KMS-11 (cell line): Measurements from ENCODE around the gene FAM219B.

Experiments used
- H2AFZ ChIP-seq: fragments of 200-600 bp; sonication (generic); 2 replicates; pipeline ENCODE4 v1.6.1; 2016; ENCODE audit warnings: antibody characterized with exemption, mixed run types, low read depth
- H3K27ac ChIP-seq: fragments of 200-600 bp; sonication (generic); 2 replicates; pipeline ENCODE4 v1.6.1; 2016; ENCODE audit warnings: mild to moderate bottlenecking, mixed run types
- H3K27me3 ChIP-seq: fragments of 200-600 bp; sonication (generic); 2 replicates; pipeline ENCODE4 v1.6.1; 2017; ENCODE audit warnings: mild to moderate bottlenecking, low read depth, mixed run types, moderate library complexity; ENCODE audit not compliant: insufficient read depth
- H3K36me3 ChIP-seq: fragments of 200-600 bp; sonication (generic); 2 replicates; pipeline ENCODE4 v1.6.1; 2017; ENCODE audit warnings: mild to moderate bottlenecking, mixed run types; ENCODE audit not compliant: insufficient read depth
- H3K4me1 ChIP-seq: fragments of 200-600 bp; sonication (generic); 2 replicates; pipeline ENCODE4 v1.6.1; 2016; ENCODE audit warnings: mild to moderate bottlenecking, low read depth, mixed run types; ENCODE audit not compliant: poor library complexity, severe bottlenecking
- H3K4me2 ChIP-seq: fragments of 200-600 bp; sonication (generic); 2 replicates; pipeline ENCODE4 v1.7.0; 2016; ENCODE audit warnings: mild to moderate bottlenecking, mixed run types
- H3K4me3 ChIP-seq: fragments of 200-600 bp; sonication (generic); IDR thresholded peaks from 2 replicates; pipeline ENCODE4 v1.6.1; 2017; ENCODE audit warnings: low read depth, low read length, mixed read lengths; ENCODE audit not compliant: insufficient read depth
- H3K79me2 ChIP-seq: fragments of 200-600 bp; sonication (generic); 2 replicates; pipeline ENCODE4 v1.6.1; 2016; ENCODE audit warnings: low read depth, mixed run types; ENCODE audit not compliant: insufficient read depth
- H3K9ac ChIP-seq: fragments of 200-600 bp; sonication (generic); 2 replicates; pipeline ENCODE4 v1.6.1; 2016; ENCODE audit warnings: mild to moderate bottlenecking, mixed run types
- H4K20me1 ChIP-seq: fragments of 200-600 bp; sonication (generic); 2 replicates; pipeline ENCODE4 v1.6.1; 2016; ENCODE audit warnings: mild to moderate bottlenecking, mixed run types; ENCODE audit not compliant: insufficient read depth
- CTCF ChIP-seq: fragments of 200-600 bp; sonication (generic); conservative IDR thresholded peaks from 2 replicates; pipeline ENCODE4 v1.6.1; 2017; ENCODE audit warnings: low read depth, mild to moderate bottlenecking, antibody characterized with exemption, low read length, moderate library complexity, mixed read lengths

FAM219B gene

GRCh38 chr15:74906067-74906449, 593 bp downstream of the FAM219B start:
- Histone ChIP-seq H3K9ac (peak overlapping the region; percentile 65), H2AFZ (peak overlapping the region; percentile 97), H3K79me2 (no peaks in the 10 kb centered on the region; the same call in 1 of the 2 replicates), H3K4me2 (peak overlapping the region; percentile 82), H3K27ac (peak overlapping the region; percentile 35; the same call in 1 of the 2 replicates), H4K20me1 (no peaks in the 10 kb centered on the region), H3K27me3 (no peaks in the 10 kb centered on the region), H3K36me3 (no peaks in the 10 kb centered on the region), H3K4me3 (no peak overlapping the region), H3K4me1 (peaks cover 22% of the 10 kb centered on the region)
- no peak for TF ChIP-seq CTCF

GRCh38 chr15:74904190-74904805, 2.4 kb downstream of the FAM219B start:
- Histone ChIP-seq H3K27ac (no peak overlapping the region), H3K9ac (no peak overlapping the region), H3K4me3 (no peak overlapping the region), H3K4me2 (no peak overlapping the region), H3K79me2 (no peaks in the 10 kb centered on the region; the same call in 1 of the 2 replicates), H3K4me1 (peaks cover 29% of the 10 kb centered on the region), H4K20me1 (no peaks in the 10 kb centered on the region), H3K27me3 (no peaks in the 10 kb centered on the region), H3K36me3 (no peaks in the 10 kb centered on the region), H2AFZ (no peak overlapping the region)
- TF ChIP-seq CTCF, result no peak

- Histone ChIP-seq H3K9ac (no peak overlapping the region), H3K27ac (no peak overlapping the region), H3K36me3 (no peaks in the 10 kb centered on the region), H4K20me1 (no peaks in the 10 kb centered on the region), H3K4me2 (no peak overlapping the region), H3K4me3 (no peak overlapping the region), H3K79me2 (no peaks in the 10 kb centered on the region; the same call in 1 of the 2 replicates), H3K4me1 (peaks cover 35% of the 10 kb centered on the region), H2AFZ (no peak overlapping the region), H3K27me3 (no peaks in the 10 kb centered on the region)
- TF ChIP-seq CTCF, result no peak
Observed at GRCh38 chr15:74903676-74904075, 3.0 kb downstream of the FAM219B start.

- Histone ChIP-seq H3K27ac (no peak overlapping the region), H4K20me1 (no peaks in the 10 kb centered on the region), H3K4me1 (peaks cover 37% of the 10 kb centered on the region), H2AFZ (no peak overlapping the region), H3K36me3 (no peaks in the 10 kb centered on the region), H3K79me2 (no peaks in the 10 kb centered on the region; the same call in 1 of the 2 replicates), H3K27me3 (no peaks in the 10 kb centered on the region), H3K4me3 (no peak overlapping the region), H3K9ac (no peak overlapping the region), H3K4me2 (no peak overlapping the region)
- TF ChIP-seq CTCF, result no peak
Observed at GRCh38 chr15:74902295-74903075, 4.2 kb downstream of the FAM219B start.
